NCI-H2029 (cell line): Measurements from ENCODE around the gene GPC5.

Experiments used
- DNase-seq: peaks from one replicate; lab custom pipeline; 2025; lab: John Stamatoyannopoulos, UW

The GPC5 gene

DNA sequence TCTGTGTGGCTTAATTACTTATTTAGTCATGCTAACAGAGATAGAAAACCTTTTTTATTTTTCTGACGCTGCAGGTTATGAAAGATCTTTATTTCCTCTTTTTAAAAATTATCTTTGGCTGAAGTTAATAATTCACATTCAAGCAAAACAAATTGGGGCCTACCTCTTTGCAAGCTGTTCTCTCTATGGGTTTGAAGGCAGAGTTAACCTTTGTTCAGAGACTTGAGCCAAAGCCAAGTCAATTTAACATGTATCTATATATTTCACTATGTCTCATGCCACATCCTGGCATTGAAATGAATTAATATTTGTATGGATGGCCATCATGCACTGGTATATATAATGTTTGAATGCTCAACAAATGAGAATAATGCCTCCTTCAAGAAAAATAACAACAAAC, 1150.9 kb downstream of the GPC5 start:
- DNase-seq = no peak

DNA sequence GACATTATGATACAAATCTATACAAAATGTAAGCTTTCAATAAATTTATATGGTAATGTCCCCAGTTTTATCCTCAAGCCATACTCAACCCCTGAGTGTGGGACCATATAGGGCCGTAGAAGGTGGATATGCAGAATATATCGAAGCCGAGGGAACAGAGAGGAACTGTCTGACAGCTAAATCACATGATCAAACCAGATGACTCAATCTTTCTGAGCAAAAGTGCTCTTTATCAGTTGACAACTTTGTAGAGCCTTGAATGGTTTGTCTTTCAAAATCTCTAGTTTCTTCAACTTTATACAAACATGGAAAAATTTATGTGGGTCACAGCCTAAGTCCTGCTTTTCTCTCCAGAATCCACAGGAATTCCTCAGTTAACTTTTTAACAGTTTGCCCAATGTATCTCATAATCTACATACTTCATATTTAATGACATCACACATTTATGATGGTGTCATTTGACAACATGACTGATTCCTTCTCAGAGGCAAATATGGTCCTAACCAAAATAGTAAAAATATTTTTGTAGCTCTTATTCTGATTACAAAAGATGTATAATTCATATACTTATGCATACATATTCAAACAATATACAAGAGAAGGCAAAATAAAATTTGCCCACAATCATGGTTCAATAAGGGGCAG, 1155.2 kb downstream of the GPC5 start:
- DNase-seq = no peak

DNA sequence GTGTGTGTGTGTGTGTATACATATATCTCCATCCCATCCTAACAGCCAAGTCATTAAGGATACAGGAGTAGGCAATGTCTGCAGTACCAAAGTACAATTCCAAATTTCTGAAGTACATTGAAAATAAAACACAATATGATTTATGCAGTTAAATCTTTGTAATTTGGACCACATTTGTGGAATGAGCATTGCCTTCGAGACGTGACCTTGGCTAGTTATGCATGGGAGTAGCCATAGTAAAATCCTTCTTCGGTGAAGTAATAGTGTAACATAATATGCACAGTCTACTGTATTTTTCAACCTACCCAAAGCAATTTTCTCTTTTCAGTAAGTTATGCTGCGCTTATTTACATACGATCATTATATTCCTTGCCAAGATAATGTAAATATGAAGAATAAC, 1162.5 kb downstream of the GPC5 start:
- no peak for DNase-seq

DNA sequence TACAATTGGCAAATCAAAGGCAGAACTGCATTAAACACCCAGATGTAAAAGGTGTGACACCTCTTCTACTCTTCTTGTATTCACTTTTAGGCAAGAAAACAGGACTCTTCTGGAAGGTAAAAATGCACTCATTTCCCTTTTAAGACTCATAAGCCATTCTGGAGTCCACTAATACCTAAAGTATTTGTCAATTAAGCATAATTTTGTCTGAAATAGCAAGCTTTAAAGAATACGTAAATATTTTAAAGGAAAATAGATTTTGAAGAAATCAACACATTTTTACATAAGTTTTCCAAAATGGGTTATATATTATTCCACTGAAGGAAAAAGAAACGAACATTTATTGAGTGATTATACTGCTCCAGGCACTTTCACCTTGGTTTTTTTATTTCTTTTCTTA, 1166.5 kb downstream of the GPC5 start:
- no peak for DNase-seq

DNA sequence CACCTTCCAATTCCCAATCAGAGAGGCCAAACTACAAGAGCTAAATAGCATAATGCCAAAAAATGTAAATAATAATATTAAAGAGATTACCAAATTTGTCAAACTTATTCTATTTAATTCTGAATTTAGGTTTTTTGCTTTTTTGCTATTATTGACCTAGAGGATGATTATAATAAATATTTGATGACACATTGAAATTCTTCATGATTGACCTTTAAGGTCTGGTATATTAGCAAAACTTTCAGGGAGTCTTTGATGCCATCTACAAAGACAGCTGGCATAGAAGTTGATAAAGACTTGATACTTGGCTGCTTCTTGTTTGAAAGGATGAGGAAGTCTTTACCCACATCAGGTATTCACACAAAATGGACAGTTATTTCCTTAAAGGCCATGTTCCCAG, 1168.3 kb downstream of the GPC5 start:
- DNase-seq = no peak

DNA sequence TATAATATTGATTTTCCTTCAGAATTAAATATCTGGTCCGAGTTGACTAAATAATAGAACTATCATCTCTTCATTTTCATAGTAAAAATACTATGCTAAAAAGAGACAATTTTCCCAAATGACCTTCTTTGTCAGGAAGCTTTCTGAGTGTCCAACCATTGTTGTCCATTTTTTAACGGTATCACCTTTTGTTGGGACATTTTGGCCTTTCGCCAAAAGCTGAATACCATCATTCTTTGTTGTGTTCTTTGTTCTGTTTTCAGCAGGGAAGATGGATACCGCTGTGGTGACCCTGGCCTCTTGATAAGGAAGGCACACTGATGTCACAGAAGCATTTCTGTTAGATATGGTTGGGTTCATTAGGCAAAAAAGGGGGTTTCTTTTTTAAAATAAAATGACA, 1173.8 kb downstream of the GPC5 start:
- DNase-seq = no peak

DNA sequence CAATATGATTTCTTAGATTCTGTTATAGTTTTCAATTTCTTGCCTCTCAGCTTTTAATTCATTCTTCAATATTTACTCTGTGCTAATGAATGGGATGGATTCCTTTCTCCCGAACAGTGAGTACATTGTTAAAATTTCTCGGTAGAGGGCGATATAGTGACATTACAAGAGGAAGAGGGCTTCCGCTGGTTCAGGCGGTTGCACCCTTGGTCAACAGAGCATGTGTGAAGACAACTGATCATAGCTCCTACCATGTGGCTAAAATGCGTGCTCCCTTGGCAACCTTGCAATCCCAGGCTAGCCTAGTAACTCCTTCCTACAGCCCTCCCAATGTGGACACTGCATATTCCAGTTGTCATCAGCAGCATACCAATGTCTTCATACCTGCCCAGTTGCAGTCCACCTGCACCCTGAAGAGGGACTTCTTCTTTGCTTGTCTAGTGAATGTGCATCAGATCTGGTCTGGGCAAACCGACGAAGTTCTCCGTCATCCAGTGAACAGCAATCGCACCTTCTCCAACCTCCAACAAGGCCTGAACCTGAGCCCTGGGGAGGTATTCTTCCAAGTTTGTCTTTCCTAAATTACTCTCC, 1175.1 kb downstream of the GPC5 start:
- DNase-seq = no peak

DNA sequence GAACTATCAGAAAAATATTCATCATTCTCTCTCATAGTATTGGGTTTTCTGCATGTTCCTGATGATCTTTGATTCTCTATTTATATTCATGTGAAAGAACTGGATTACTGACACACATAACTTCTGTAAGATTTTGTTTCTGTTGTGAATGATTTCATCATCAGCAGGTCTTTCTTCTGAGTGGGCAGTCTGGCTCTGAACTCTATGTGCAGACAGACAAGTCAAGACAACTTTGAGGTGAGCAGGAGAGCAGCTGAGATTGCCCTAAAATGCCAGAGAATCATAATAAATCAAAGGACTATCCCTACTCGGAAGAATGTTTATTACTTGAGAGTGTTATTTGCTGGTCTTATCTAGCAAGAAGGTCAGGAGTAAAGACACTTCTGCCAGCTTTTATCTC, 1176.1 kb downstream of the GPC5 start:
- no peak for DNase-seq

DNA sequence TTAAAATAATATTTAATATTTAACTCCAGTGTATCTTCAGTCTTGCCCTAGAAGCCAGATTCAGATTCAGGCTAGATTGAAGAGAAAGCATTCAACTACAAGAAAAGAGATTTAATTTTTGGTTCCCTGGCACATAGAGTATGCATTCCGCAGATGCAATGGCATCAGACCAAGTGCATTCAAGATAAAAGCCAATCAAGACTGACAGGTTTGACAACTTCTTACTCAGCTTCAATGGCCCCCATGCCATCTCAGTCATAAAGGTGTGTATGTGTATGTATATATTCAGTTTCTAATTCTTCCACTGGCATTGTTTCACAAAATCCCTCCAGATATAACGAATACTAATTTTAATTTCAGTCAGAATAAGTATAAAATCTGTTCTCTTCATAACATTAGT, 1177.4 kb downstream of the GPC5 start:
- peak; percentile 20 for DNase-seq

DNA sequence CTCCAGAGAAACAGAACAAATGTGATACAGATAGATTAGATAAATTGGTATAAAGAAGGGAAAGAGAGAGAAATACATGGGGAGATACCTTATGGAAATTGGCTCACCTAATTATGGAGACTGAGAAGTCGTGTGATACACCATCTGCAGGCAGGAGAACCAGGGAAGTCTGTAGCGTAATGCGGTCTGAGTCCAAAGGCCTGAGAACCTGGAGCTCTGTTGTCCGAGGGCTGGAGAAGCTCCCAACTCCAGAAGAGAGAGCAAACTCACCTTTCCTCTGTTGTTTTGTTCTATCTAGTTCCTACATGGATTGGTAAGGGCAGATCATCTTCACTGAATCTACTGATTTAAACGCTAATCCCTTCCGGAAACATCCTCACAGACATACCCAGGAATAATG, 1179.9 kb downstream of the GPC5 start:
- no peak for DNase-seq

DNA sequence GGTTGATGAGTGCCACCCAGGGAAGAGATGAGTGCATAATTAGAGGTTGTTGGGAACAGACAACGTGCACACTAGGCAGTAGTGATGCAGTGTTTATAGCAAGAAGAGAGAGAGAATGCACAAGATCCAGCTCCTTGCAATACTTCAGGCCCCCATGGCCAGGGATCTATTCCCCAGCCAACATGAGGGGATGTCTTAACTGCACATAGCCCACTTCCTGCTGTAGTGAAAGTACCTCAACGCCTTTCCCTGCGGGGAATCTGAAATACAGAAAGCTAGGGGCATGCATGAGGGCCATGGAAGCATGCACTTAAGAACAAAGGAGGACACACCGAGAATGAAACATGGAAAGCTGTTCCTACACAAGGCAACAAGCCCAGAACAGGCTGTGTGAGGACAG, 1191.5 kb downstream of the GPC5 start:
- peak; percentile 44 for DNase-seq

DNA sequence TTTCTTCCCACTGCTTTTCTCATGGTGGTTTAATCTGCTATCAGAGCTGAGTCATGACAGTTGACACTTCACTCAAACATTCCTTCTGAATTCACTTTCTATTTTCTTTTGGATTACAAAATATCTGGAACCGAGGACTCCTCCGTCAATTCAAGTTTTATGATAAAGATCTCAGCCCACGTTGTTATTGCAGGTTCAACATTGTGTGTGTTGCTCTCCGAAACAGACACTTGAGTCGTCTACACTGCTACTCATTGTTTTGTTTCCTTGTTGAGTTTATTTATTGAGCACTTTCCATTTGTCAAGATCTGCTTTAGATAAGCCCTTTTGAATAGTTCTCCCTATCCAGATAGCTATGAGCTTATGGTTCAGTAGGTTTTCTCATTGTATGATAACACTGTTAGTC, 1192.1 kb downstream of the GPC5 start:
- peak; percentile 94 for DNase-seq

DNA sequence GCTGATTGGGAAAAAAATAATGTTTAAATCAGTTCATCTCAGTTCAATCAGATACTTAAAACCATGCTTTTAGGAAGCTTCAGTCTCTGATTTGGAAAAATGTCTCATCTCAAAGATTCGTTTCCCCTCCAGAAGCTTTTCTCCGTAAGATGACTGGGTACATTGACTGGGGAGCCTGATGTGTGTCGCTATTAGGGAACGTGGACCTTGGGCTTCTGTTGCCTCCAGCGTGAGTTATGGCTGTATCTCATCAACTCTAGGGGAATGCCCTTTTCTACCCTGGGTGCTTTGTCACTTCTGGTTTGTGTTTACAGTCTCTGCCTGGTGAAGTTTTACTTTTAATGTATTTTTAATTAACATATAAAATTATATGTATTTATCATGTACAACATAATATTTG, 1192.7 kb downstream of the GPC5 start:
- DNase-seq = no peak

DNA sequence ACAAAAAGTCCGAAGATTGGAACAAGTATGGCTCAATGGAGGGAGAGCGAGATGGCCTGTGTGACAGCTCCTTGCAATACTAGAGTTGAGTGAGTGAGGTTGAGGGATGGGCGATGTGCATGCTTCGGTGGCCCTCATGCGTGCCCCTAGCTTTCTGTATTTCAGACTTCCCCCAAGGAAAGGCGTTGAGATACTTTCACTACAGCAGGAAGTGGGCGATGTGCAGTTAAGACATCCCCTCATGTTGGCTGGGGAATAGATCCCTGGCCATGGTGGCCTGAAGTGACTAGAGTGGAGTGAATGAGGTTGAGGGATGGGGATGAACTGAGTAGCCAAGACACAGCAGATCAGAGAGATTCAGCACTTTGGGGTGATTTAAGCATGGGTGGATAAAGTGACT, 1194.3 kb downstream of the GPC5 start:
- no peak for DNase-seq

DNA sequence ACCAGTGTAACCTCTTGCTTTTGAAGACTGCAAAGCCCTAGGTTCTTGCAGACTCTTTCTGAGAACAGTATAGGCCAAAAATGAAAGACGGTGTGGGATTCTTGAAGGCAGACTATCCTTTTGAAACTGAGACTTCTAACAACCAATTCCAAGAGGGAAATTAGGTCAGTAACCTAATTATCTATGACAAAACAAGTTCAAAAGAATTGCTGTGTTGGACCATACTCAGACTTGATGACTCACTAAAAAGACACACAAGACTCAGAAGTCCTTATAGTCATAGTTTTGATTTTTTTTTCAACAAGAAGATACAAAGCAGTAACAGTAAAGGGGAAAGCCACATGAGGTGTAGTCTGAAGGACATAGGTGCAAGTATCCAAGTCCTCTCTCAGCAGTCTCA, 1204.1 kb downstream of the GPC5 start:
- no peak for DNase-seq

DNA sequence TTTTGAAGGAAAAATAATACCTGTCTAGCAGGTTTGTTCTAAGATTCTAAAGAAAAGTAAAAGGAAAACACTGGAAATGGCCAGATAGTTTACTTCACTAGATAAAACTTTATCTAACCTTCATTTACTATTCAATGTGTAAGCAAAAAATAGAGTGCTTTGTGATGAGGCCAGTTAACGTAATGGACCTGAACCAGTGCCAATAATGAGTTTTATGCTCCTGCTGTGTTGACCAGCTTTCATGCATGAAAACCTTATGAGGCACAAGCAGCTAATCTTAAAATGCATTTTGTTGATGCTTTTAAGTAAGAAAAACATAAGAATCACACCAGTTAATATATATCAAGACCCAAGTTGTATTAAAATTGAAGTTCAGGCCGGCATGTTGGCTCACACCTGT, 1211.0 kb downstream of the GPC5 start:
- DNase-seq = no peak

DNA sequence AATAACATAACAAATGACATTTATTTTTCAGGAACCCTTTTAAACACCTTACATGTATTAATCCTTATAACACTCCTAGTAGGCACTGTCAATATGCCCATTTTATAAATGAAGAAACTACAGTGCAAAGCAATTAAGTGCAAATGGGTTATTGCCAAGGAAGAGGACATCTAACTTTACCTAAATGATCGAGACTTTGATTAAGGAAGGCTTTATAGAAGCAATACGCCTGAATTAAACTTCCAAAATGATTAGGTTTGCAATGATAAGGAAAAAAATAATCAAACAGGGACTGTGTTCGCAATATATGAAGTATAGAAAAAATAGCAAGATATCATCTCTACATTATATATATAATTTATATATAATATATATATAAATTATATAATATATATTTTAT, 1214.5 kb downstream of the GPC5 start:
- DNase-seq = no peak

DNA sequence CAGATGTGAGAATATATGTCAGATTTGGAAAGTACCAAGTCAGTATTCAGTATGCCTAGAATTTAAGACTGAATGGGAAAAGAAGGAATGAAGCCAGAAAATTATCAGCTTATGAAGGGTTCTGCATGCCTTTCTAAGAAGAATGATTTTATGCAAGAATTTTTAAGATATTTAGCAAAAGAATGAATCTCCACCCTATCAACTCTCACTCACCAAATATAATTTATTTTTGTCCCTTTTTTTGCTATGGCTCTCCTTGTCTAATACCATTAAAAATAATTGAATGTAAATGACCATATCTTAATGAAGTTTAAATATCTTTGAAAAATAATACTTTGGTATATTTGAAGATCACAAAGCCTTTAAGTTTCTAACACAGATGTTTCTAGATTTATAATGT, 1215.5 kb downstream of the GPC5 start:
- no peak for DNase-seq

DNA sequence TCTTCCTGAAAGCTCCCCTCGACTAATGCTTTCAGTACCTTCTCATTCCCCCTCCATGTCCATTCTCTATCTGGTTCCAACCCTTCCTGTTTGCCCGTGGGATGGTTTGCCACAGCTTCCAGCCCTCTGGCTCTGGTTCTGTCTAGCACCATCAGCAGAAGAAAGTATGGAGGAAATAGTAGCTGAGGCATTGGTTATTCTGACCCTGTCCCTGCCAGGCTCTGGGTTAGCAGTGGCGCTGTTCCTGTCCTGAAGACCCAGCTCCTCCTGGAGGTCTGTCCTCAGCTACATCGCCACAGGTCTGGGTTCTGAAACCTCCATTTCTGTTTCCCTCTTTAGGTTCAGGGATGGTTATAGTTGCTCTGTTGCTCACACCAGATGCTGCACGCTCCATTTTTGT, 1223.6 kb downstream of the GPC5 start:
- no peak for DNase-seq

DNA sequence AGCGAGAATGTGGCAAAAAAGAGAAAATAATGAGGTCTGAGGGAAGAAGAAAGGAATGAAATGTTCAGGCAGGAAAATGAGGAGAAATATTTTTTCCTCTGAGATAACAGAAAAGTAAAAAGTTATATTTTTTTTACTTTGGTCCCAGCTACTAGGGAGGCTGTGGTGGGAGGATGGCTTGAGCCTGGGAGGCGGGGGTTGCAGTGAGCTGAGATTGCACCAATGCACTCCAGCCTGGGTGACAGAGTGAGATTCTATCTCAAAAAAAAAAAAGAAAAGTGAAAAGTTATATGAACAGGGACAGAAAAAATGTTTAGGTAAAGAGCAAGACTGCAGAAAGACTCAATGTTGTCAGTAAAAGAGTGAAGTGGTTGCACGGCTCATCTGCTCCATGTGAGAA, 1224.5 kb downstream of the GPC5 start:
- DNase-seq = no peak

DNA sequence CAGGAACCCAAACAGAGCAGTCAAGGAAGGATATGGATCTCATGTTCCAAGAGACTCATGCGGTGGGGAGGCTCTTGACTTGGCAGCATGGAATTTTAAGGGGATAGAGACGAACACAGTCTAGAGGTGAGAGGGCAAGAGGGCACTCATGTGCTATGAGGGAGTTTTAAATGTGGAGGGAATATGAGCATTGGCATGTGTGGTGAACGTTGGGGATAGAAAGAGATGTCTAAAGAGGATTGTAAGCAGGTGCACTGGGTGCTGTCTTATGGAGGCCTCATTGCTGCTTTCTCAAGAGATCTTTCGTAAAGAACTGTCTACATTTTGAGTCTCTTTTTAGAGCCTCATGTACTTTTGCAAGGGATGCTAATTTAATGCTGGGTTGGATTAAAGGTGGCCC, 1227.9 kb downstream of the GPC5 start:
- no peak for DNase-seq

DNA sequence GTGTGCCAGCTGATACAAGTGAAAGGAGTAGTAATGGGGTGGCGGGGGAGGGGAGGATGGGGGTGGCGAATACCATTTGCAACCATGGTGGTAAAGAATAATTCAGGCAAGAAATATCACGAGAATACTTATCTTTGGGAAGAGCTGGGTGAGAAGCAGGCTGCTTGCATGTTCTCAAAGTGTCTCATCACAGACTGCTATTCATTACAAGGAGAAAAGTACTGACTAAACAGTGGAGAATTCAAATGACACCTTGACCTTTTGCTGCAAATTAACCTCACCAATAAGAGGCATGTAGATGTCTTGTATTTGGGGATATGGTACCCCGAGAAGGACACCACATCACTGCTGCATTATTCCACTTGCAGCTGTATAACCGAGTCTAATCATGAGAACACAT, 1242.5 kb downstream of the GPC5 start:
- DNase-seq = no peak

DNA sequence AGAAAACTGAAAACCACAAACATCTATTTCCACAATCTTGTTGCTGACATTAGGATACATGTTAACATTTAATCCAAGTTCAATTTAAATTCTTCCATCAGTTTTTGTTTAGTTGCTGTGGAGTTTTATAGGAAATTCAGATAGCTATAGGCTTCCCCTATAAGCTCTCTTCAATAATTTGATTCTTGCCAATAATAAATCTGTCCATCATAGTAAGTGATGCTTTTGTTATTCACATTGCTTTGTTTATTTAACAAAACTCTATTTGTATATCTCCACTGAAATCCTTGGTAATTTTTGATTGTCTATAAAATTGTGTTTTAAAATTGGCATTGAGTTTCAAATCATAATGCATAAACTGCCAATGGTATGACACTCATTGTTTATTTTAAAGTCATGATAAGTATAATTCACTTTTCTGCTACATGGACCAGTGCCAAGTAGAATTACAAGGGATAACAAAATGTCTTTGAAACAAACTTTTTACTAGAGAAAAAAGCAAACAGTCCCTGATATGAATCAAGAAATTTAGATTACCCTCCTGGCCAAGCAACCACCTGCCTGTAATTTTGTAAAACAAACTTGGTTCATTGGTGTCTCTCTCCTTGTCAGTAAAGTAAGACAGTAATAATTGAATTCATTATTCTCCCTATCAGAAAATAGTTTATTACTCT, 1250.9 kb downstream of the GPC5 start:
- no peak for DNase-seq

DNA sequence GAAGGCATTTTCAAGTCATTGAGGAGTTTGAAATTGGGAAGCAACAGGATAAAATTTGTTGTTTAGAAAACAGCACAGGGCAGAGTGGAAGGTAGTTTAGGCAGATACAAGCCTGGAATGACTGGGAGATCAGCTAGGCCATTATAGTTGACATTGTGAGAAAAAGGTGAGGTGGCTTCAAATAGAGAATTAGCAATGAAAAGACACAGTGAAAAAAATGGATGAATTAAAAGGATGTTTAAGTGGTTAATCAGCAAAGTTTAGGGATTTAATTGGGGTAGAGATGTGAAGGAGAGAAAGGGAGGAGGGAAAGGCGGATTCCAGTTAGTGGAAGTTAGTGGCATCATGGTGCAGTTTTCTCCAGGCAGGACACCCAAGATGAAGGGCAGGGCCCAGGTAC, 1257.7 kb downstream of the GPC5 start:
- no peak for DNase-seq
